Gastroesophageal sphincter (tissue), 4 donors: ENCODE measurements around the gene EPHB3. TPM values are rescaled to one million over a fixed set of nuclear protein-coding genes. Genes with fewer than 3 reads are reported as not detected.

Experiments
- ATAC-seq: fragments of 150-250 bp; one replicate; pipeline ENCODE4 v1.9.1; 2016; ENCODE audit warnings: mild to moderate bottlenecking, moderate library complexity
- H3K27ac ChIP-seq, 4 donors: fragments of 200-600 bp; sonication (generic) in 3 of 4; 1 replicate in 3 of 4; 2 replicates in 1 of 4; pipeline ENCODE4 v1.5.1; 2016 to 2019
- H3K27me3 ChIP-seq: fragments of 200-600 bp; sonication (generic); one replicate; pipeline ENCODE4 v1.5.1; 2019
- H3K36me3 ChIP-seq, 2 donors: fragments of 200-600 bp; sonication (generic); one replicate each; pipeline ENCODE4 v1.5.1; 2019; ENCODE audit warnings: control low read depth in 1 of 2
- H3K4me1 ChIP-seq, 3 donors: fragments of 200-600 bp; sonication (generic); 1 replicate in 2 of 3; 2 replicates in 1 of 3; pipeline ENCODE4 v1.5.1; 2016 to 2019; ENCODE audit warnings: control low read depth in 2 of 3
- H3K4me3 ChIP-seq, 2 donors: fragments of 200-600 bp; sonication (generic); one replicate each; pipeline ENCODE4 v1.5.1; 2019; ENCODE audit warnings: mild to moderate bottlenecking in 1 of 2, moderate library complexity in 1 of 2
- H3K9me3 ChIP-seq, 3 donors: fragments of 200-600 bp; sonication (generic); one replicate each; pipeline ENCODE4 v1.5.1; 2017 to 2019; ENCODE audit warnings: control low read depth in 2 of 3
- CTCF ChIP-seq, 4 experiments: fragments of 200-600 bp in 2 of 4; fragments of 450-650 bp in 2 of 4; sonication (generic) in 1 of 4; IDR thresholded peaks; one replicate each; pipeline ENCODE4 v1.5.1; 2017 to 2019; ENCODE audit warnings: antibody characterized with exemption in 4 of 4, mild to moderate bottlenecking in 2 of 4, moderate library complexity in 2 of 4
- EP300 ChIP-seq: sonication (generic); formaldehyde crosslinking; IDR thresholded peaks from one replicate; pipeline ENCODE4 v1.6.1; 2017; ENCODE audit warnings: antibody characterized with exemption, mild to moderate bottlenecking
- POLR2A ChIP-seq, 2 donors: fragments of 450-650 bp; IDR thresholded peaks; one replicate each; pipeline ENCODE4 v1.6.1; 2017; ENCODE audit warnings: antibody characterized with exemption in 2 of 2, mild to moderate bottlenecking in 2 of 2, moderate library complexity in 1 of 2
- POLR2AphosphoS5 ChIP-seq: sonication (generic); formaldehyde crosslinking; IDR thresholded peaks from one replicate; pipeline ENCODE4 v1.6.1; 2017; ENCODE audit warnings: antibody characterized with exemption
- WGBS, 2 donors: methylation state at CpG; one replicate each; pipeline ENCODE4 v1.1.5; 2018; ENCODE audit warnings: low coverage in 1 of 2; 5-methylcytosine and 5-hydroxymethylcytosine counted together
- total RNA-seq, 4 donors: library from RNA; depleted of rRNA; stranded (reverse); fragments of >200 nt; gene quantifications; one replicate each; pipeline ENCODE4 v1.1.0, GENCODE V29; 2016

The EPHB3 gene
- total RNA-seq, 4 donors from 2014 or later: 3.1 to 10.6 (median 4.6) TPM

GRCh38 chr3:184549796-184550577, 11.6 kb upstream of the EPHB3 start:
- H3K27me3 ChIP-seq: peaks cover 40% of the 10 kb centered on the region
- 86% methylated on average over 7 of the region's 15 CpGs; no CpG with 5 or more reads in 1 of the 2 donors for WGBS, 2 donors
- H3K36me3 ChIP-seq: no peaks in the 10 kb centered on the region
- H3K27ac ChIP-seq: no peak overlapping the region
- no peaks in the 10 kb centered on the region for H3K4me1 ChIP-seq
- no peak for ATAC-seq
- H3K9me3 ChIP-seq: no peaks in the 10 kb centered on the region
- no peak overlapping the region for H3K4me3 ChIP-seq
- TF ChIP-seq EP300 (no peak), POLR2A (IDR thresholded peaks at IDR 0.05) (no peak), POLR2AphosphoS5 (no peak), CTCF (IDR thresholded peaks at IDR 0.05) (no peak)

GRCh38 chr3:184551103-184551502, 10.5 kb upstream of the EPHB3 start:
- no CpG with 5 or more reads among the region's 8 CpGs for WGBS, 2 donors
- no peaks in the 10 kb centered on the region for H3K4me1 ChIP-seq
- ATAC-seq: no peak
- H3K4me3 ChIP-seq: no peak overlapping the region
- H3K9me3 ChIP-seq: no peaks in the 10 kb centered on the region
- H3K27me3 ChIP-seq: peaks cover 35% of the 10 kb centered on the region
- H3K27ac ChIP-seq: no peak overlapping the region
- TF ChIP-seq POLR2A (IDR thresholded peaks at IDR 0.05) (no peak), POLR2AphosphoS5 (no peak), EP300 (no peak)
- no peaks in the 10 kb centered on the region for H3K36me3 ChIP-seq

GRCh38 chr3:184551614-184552256, 9.8 kb upstream of the EPHB3 start:
- H3K4me3 ChIP-seq: no peak overlapping the region
- TF ChIP-seq POLR2A (IDR thresholded peaks at IDR 0.05) (no peak), CTCF (IDR thresholded peaks at IDR 0.05) (no peak), POLR2AphosphoS5 (no peak), EP300 (no peak)
- 79 to 90% methylated on average over 2 to 8 of the region's 12 CpGs for WGBS, 2 donors
- ATAC-seq: no peak
- H3K27me3 ChIP-seq: peaks cover 31% of the 10 kb centered on the region
- no peaks in the 10 kb centered on the region for H3K36me3 ChIP-seq
- no peaks in the 10 kb centered on the region for H3K9me3 ChIP-seq
- no peak overlapping the region for H3K27ac ChIP-seq
- H3K4me1 ChIP-seq: no peaks in the 10 kb centered on the region

- 74 to 77% methylated on average over 4 to 6 of the region's 6 CpGs for WGBS, 2 donors
- H3K27ac ChIP-seq: no peak overlapping the region
- no peaks in the 10 kb centered on the region for H3K36me3 ChIP-seq
- H3K27me3 ChIP-seq: peaks cover 26% of the 10 kb centered on the region
- H3K9me3 ChIP-seq: no peaks in the 10 kb centered on the region
- TF ChIP-seq POLR2AphosphoS5 (no peak), CTCF (IDR thresholded peaks at IDR 0.05) (no peak), EP300 (no peak), POLR2A (IDR thresholded peaks at IDR 0.05) (no peak)
- H3K4me3 ChIP-seq: no peak overlapping the region
- H3K4me1 ChIP-seq: no peaks in the 10 kb centered on the region
- no peak for ATAC-seq
Measured at GRCh38 chr3:184552296-184552695, 9.3 kb upstream of the EPHB3 start.

- H3K9me3 ChIP-seq: no peaks in the 10 kb centered on the region
- WGBS, 2 donors: 94% methylated on average over 11 of the region's 13 CpGs; no CpG with 5 or more reads in 1 of the 2 donors
- no peak overlapping the region for H3K27ac ChIP-seq
- no peaks in the 10 kb centered on the region for H3K36me3 ChIP-seq
- no peak for ATAC-seq
- H3K27me3 ChIP-seq: peaks cover 26% of the 10 kb centered on the region
- no peak for TF ChIP-seq CTCF (IDR thresholded peaks at IDR 0.05)
- no peak for TF ChIP-seq EP300
- no peak for TF ChIP-seq POLR2AphosphoS5
- no peak for TF ChIP-seq POLR2A (IDR thresholded peaks at IDR 0.05)
- no peak overlapping the region for H3K4me3 ChIP-seq
- H3K4me1 ChIP-seq: no peaks in the 10 kb centered on the region
Measured at GRCh38 chr3:184552863-184553262, 8.7 kb upstream of the EPHB3 start.
